ENCODE results near the gene ZNF768.

- TF ChIP-seq, protein P1, sequence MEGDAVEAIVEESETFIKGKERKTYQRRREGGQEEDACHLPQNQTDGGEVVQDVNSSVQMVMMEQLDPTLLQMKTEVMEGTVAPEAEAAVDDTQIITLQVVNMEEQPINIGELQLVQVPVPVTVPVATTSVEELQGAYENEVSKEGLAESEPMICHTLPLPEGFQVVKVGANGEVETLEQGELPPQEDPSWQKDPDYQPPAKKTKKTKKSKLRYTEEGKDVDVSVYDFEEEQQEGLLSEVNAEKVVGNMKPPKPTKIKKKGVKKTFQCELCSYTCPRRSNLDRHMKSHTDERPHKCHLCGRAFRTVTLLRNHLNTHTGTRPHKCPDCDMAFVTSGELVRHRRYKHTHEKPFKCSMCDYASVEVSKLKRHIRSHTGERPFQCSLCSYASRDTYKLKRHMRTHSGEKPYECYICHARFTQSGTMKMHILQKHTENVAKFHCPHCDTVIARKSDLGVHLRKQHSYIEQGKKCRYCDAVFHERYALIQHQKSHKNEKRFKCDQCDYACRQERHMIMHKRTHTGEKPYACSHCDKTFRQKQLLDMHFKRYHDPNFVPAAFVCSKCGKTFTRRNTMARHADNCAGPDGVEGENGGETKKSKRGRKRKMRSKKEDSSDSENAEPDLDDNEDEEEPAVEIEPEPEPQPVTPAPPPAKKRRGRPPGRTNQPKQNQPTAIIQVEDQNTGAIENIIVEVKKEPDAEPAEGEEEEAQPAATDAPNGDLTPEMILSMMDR (conservative IDR thresholded peaks at IDR 0.05) = no peak
- TF ChIP-seq EZH2 (IDR thresholded peaks at IDR 0.05; ENCODE audit: low read depth) = no peak
These were observed 29.2 kb upstream of the ZNF768 start for GRCh38 chr16:30555315-30556124.
